HG03025 (cell line): ENCODE data around the gene YPEL5.
A peak's percentile ranks its signal among the peaks of the same experiment; 100 is the strongest.
"Not testable (repeated sequence)": the region's sequence is repeated elsewhere in the genome, so short reads cannot be mapped to it uniquely, and the experiment has no call there.

ENCODE experiments used
- ATAC-seq: cut with Tn5 transposase; IDR thresholded peaks from one replicate; pipeline ENCODE4 v1.9.1; 2021; ENCODE audit warnings: mild to moderate bottlenecking, moderate library complexity; ENCODE audit not compliant: unreplicated experiment, low FRiP score

Gene YPEL5

GRCh38 chr2:30136764-30137444 is 9.9 kb upstream of the YPEL5 start:
- no peak for ATAC-seq

- peak; percentile 76 for ATAC-seq
These were observed 7.5 kb upstream of the YPEL5 start for GRCh38 chr2:30139131-30139870.

GRCh38 chr2:30141136-30141535 is 5.7 kb upstream of the YPEL5 start:
- ATAC-seq, result no peak

DNA sequence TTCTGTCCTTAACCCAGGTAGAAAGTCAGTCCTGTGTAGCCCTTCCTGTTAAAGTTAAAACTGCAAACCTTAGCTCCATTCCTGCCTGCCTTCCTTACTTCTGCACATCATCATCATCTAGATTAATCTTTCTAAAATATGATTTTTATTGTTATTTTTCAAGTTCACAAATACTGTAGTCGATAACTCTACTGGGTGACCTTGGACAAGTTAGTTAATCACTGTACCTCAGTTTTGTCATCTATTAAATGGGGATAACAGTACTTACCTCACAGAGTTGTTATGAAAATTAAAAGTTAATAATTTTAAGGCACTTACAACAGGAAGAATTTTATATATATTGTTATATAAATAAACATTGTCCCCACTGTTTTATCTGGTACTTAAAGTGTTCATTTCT is 2.5 kb upstream of the YPEL5 start:
- ATAC-seq, result no peak

DNA sequence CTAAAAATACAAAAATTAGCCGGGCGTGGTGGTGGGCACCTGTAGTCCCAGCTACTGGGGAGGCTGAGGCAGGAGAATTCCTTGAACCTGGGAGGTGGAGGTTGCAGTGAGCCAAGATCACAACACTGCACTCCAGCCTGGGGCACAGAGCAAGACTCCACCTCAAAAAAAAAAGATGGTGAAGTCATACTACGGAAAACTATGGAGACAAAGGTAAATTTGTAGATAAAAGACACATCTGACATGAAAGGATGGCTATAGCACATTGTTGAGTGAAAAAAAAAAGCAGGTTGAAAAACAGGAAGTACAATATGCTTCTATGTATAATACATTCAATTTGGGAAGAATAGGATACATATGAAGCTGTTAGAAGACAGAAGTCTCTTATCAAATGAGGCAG is 1.9 kb upstream of the YPEL5 start:
- ATAC-seq, result not testable (repeated sequence)

DNA sequence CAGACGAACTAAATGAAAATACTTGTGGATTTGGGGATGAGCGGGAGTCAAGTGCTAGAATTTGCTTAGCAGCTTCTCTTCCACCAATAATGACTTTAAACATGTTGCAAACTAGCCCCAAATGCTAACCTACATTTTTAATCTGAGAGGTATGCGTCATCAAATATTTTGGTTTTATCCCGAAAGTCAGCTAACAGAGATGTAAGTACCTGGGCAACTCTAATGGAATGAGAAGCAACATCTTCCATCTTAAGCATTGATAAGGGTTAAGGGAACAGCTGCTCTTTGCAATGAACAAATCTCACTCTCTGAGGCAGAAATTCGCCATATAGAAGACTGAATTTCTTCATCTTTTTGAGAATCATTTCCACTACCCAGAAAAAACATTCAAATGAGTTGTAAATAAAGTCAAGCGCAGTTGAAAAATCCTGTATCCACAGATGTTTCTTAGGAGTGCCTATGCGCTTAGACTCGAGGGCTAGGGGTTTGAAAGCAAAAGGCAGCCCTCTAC is 926 bp upstream of the YPEL5 start:
- ATAC-seq, result no peak

DNA sequence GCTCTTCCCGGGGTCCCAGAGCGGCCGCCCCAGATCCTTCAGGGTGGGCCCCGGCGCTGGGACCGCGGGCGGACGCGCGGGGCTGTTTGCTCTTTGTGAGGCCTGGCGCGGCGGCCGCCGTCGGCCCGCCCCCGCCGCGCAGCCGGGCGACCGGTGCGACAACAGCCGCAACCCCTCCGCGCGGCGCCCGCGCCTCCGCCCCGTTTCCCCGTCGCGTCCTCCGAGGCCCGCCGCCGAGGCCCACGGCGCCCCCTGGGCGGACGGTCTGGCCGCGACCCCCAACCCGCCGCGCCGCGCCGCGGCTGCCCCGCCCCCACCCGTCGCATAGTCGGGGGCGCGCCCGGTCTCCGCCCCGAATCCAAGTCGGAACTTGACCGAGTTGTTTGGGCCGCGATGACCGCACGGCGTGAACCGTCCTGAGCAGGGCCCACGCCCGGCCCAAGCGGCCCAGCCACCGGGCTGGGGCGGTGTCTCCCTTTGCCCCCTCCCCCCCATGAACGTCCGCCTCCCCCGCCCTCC is 448 bp downstream of the YPEL5 start:
- ATAC-seq, result peak; percentile 1

- ATAC-seq, result peak; percentile 18
These were observed 1.2 kb downstream of the YPEL5 start for GRCh38 chr2:30147715-30148610.

- no peak for ATAC-seq
These were observed 2.0 kb downstream of the YPEL5 start for GRCh38 chr2:30148850-30149249.

- ATAC-seq, result no peak
These were observed 2.7 kb downstream of the YPEL5 start for GRCh38 chr2:30149513-30149912.

DNA sequence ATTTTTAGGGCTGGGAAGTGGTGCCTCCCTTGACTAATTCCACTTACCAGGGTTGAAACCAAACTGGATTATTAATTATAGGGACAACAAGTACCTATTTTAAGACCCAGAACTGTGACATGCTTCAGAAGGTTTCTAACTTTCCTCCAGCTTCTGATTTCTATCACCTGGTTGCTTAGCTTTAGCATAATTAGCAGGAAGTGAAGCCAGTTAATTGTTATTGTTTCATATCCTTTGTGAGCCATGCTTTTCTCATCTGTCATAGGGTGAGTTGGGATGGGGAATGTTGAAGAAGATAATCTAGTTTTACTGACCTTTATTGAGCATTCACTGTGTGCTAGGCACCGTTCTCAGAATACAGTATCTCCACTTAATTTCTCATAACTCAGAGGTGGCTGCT is 3.2 kb downstream of the YPEL5 start:
- ATAC-seq, result no peak

- ATAC-seq, result no peak
These were observed 4.0 kb downstream of the YPEL5 start for GRCh38 chr2:30150786-30151185.

DNA sequence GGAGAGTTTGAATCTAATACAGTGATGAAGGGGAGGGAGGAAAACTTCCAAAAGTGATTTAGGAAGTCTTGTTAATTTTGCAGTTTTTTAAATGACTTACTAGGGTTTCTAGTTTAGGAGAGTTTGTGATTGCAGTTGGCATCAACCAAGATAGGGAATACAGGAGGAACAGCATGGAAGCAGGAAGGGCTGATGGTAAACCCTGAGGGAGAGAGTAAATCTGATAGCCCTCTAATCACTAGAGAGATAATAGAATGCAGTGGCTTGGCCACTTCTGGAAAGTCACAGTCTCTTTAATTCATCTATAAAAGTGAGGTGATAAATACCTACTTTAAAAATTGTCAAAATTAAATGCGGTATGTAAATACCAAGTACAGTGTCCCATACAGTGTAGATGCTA is 5.6 kb downstream of the YPEL5 start:
- ATAC-seq, result no peak

GRCh38 chr2:30155202-30155601 is 8.4 kb downstream of the YPEL5 start:
- no peak for ATAC-seq

GRCh38 chr2:30155889-30156658 is 9.3 kb downstream of the YPEL5 start:
- ATAC-seq, result no peak

DNA sequence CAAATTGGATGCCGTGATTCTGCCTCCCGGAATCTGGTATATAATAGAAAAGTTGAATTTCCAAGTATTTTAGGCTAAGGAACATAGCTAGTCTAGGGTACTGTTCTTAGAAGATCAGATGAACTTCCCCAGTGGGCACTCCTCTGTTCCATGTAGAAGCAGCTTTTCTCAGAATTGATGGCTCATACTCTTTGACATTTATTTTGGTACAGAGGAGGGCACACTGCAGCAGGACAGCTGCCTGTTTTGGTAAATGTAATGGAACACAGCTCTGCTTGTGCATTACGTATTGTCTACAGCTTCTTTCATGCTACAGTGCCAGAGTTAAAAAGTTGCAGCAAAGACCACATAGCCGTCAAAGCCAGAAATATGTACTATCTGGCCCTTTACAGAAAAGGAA is 10.8 kb downstream of the YPEL5 start:
- no peak for ATAC-seq

DNA sequence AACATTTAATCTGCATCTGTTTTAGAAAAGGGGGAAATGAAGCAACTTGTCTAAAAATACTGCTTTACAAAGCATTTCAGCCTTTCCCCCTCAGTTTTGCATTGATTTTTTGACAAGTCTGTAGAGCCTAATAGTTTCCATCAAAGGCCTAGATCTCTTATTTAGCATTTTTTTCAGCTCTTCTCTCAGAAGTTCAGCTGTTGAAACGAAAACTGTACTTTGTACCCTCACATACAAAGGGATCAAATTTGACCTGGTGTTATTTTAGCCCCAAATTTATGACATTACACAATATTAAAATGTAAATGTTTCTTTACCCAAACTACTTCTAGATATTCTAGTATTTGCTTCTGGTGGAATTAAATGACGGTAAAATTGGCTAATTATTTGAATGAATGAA is 13.0 kb downstream of the YPEL5 start:
- no peak for ATAC-seq

DNA sequence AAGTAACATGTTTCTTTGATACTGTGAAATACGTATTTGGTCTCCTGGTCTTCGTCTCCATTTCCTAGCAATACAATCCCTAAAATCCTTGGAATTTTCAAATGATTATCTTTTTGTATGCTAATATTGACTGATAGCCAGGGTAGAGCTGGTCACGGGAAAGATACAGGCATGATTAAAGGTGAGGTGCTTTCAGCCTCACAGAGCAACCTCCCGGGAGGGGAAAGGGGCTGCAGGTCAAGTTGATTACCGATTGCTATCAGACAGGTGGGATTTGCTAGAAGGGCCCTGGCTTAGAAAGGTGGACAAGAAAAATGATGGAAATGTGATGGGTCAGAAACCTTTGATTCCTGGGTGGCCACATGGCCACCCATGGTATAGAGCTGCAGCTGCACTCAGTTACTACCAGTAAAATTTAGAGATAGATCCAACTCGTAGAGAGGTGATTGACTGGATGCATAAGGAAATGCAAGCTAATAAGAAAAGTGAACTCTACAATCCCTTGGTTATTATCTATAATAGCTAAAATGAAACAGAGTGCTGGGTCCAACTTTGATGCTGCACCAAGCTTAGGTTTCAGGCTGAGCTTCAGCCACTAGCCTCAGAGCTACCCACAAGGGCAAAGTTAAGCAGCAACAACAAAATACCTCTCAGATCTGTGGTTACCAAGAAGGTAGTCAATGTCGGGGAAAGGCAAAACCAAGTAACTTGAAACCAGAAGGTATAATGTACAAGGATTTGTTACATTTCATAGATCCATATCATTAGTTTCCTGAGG is 15.3 kb downstream of the YPEL5 start:
- no peak for ATAC-seq

DNA sequence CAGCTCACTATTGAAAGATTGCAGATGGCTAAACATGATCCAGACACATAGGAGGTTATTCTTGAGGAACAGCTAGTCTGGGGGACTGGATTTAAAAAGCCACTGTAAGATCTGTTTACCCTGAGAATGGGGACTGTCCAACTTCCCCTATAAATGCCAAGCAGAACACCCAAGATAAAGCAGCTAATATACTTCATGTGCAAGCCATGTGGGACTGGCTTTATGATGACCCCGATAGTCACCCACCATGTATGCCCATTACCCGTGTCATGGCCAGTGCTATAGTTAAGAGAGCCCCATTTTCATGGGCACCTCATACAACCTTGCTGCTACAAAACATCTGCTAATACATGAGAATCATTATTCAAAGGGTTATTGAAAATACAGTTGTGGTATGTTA is 16.0 kb downstream of the YPEL5 start:
- ATAC-seq, result no peak
